GM18907 (cell line): ENCODE results near the gene STN1.

Experiments used
- ATAC-seq: cut with Tn5 transposase; IDR thresholded peaks from one replicate; pipeline ENCODE4 v1.9.1; 2021; ENCODE audit warnings: mild to moderate bottlenecking, moderate library complexity; ENCODE audit not compliant: unreplicated experiment

Gene STN1

GRCh38 chr10:103895411-103896186 lies 22.4 kb downstream of the STN1 start:
- no peak for ATAC-seq

GRCh38 chr10:103894441-103894864 lies 23.5 kb downstream of the STN1 start:
- ATAC-seq: no peak

- no peak for ATAC-seq
Measured at GRCh38 chr10:103893817-103894216, 24.2 kb downstream of the STN1 start.

- no peak for ATAC-seq
Measured at GRCh38 chr10:103892181-103892580, 25.8 kb downstream of the STN1 start.

GRCh38 chr10:103890688-103891087 lies 27.3 kb downstream of the STN1 start:
- ATAC-seq: no peak

- no peak for ATAC-seq
Measured at GRCh38 chr10:103890194-103890658, 27.8 kb downstream of the STN1 start.

- no peak for ATAC-seq
Measured at GRCh38 chr10:103889121-103889720, 28.8 kb downstream of the STN1 start.

GRCh38 chr10:103888113-103888841 lies 29.7 kb downstream of the STN1 start:
- peak; percentile 61 for ATAC-seq

- ATAC-seq: no peak
Measured at GRCh38 chr10:103885617-103886016, 32.4 kb downstream of the STN1 start.

- ATAC-seq: no peak
Measured at GRCh38 chr10:103884681-103885139, 33.3 kb downstream of the STN1 start.

GRCh38 chr10:103882285-103883007 lies 35.5 kb downstream of the STN1 start:
- ATAC-seq: no peak

GRCh38 chr10:103881416-103882284 lies 36.3 kb downstream of the STN1 start:
- no peak for ATAC-seq

GRCh38 chr10:103879831-103880230 lies 38.2 kb downstream of the STN1 start:
- ATAC-seq: no peak

GRCh38 chr10:103879409-103879808 lies 38.6 kb downstream of the STN1 start:
- ATAC-seq: no peak

- no peak for ATAC-seq
Measured at GRCh38 chr10:103877861-103878260, 40.1 kb downstream of the STN1 start.

GRCh38 chr10:103876155-103876554 lies 41.8 kb downstream of the STN1 start:
- ATAC-seq: no peak

GRCh38 chr10:103874730-103875129 lies 43.3 kb downstream of the STN1 start:
- ATAC-seq: no peak

- ATAC-seq: no peak
Measured at GRCh38 chr10:103872137-103872931, 45.6 kb downstream of the STN1 start.

GRCh38 chr10:103871006-103871405 lies 47.0 kb downstream of the STN1 start:
- ATAC-seq: no peak
